CD4-positive, alpha-beta T cell treated with Interleukin-4 for 4 hours (primary cell): ENCODE measurements around the gene MBD3L4.
A peak's percentile ranks its signal among the peaks of the same experiment; 100 is the strongest.
"Not testable (repeated sequence)": the region's sequence is repeated elsewhere in the genome, so short reads cannot be mapped to it uniquely, and the experiment has no call there.

Source experiments
- DNase-seq: peaks from one replicate; pipeline ENCODE4 v3.0.0-alpha.2; 2020

MBD3L4 gene

GRCh38 chr19:7041563-7041962 lies 1.6 kb upstream of the MBD3L4 start:
- DNase-seq: not testable (repeated sequence)

GRCh38 chr19:7030278-7030677 lies 9.7 kb downstream of the MBD3L4 start, which contains the start of gene MBD3L5:
TSS of gene MBD3L5 (plus strand) at chr19:7030578. CDS start at chr19:7030612, 34 bp downstream.
- DNase-seq: not testable (repeated sequence)

- DNase-seq: not testable (repeated sequence)
Measured at GRCh38 chr19:7028790-7029189, 11.2 kb downstream of the MBD3L4 start.

- not testable (repeated sequence) for DNase-seq
Measured at GRCh38 chr19:7021331-7021730, 18.6 kb downstream of the MBD3L4 start, which contains the start of gene MBD3L2B. TSS of gene MBD3L2B (minus strand) at chr19:7021431. CDS start at chr19:7021397, 34 bp downstream.

GRCh38 chr19:7018828-7019227 lies 21.2 kb downstream of the MBD3L4 start:
- DNase-seq: no peak

GRCh38 chr19:7013678-7014077 lies 26.3 kb downstream of the MBD3L4 start:
- peak; percentile 35 for DNase-seq

GRCh38 chr19:7010722-7011593 lies 29.0 kb downstream of the MBD3L4 start:
- DNase-seq: no peak

- no peak for DNase-seq
Measured at GRCh38 chr19:7007859-7008258, 32.1 kb downstream of the MBD3L4 start.

GRCh38 chr19:7006135-7006704 lies 33.8 kb downstream of the MBD3L4 start:
- no peak for DNase-seq

- DNase-seq: no peak
Measured at GRCh38 chr19:7004313-7004931, 35.6 kb downstream of the MBD3L4 start.

GRCh38 chr19:7000816-7001215 lies 39.2 kb downstream of the MBD3L4 start:
- no peak for DNase-seq

GRCh38 chr19:7000333-7000732 lies 39.6 kb downstream of the MBD3L4 start:
- no peak for DNase-seq

GRCh38 chr19:6999933-7000332 lies 40.0 kb downstream of the MBD3L4 start:
- no peak for DNase-seq

GRCh38 chr19:6997679-6998445 lies 42.1 kb downstream of the MBD3L4 start:
- no peak for DNase-seq

GRCh38 chr19:6996810-6997209 lies 43.2 kb downstream of the MBD3L4 start:
- DNase-seq: no peak

- no peak for DNase-seq
Measured at GRCh38 chr19:6995054-6995453, 44.9 kb downstream of the MBD3L4 start.

GRCh38 chr19:6988257-6988656 lies 51.7 kb downstream of the MBD3L4 start:
- DNase-seq: no peak

GRCh38 chr19:6987850-6988249 lies 52.1 kb downstream of the MBD3L4 start:
- DNase-seq: no peak
